ENCODE results near the gene NFKBIE. TPM values are rescaled to one million over a fixed set of nuclear protein-coding genes. Genes with fewer than 3 reads are reported as not detected.
A peak's percentile ranks its signal among the peaks of the same experiment; 100 is the strongest.

The NFKBIE gene
- total and polyA plus RNA-seq, 9 of the 15 experiments (the other 6 are each of a cell fraction or from before 2014, with no cell fraction given) = 2.1 to 16.4 (median 11.7) TPM

DNA sequence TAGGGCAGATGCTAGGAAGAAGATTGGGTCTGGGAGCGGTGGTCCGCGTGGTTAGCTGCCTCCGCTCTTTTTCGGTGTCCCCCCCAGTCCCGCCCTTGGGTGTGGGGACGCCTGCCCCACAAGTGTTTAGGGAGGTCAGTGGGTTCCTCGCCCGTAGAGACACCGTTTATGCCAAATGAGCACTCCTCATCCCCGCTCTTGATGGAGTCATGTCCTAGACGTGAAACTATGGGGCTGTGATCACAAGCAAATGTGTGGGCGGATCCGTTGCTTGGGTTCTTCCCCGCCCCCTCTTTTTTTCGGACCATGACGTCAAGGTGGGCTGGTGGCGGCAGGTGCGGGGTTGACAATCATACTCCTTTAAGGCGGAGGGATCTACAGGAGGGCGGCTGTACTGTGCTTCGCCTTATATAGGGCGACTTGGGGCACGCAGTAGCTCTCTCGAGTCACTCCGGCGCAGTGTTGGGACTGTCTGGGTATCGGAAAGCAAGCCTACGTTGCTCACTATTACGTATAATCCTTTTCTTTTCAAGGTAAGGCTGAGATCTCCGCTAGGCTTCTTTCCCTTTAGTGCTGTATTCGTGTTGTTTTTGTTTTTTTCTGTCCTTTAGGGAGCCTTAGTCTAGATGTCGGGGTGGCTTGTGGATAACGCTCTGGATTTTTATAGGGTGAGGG lies 18.6 kb downstream of the NFKBIE start, which contains the start of gene HSP90AB1 (continued):
- TF ChIP-seq HMG20A (CRISPR knock-in tag; conservative IDR thresholded peaks at IDR 0.05) = no peak
- peak; percentile 93; the same call in 1 of the 2 replicates for TF ChIP-seq ZC3H8 (IDR thresholded peaks at IDR 0.05)
- TF ChIP-seq POLR2AphosphoS2 (IDR thresholded peaks at IDR 0.05; ENCODE audit: low read length) = peak; percentile 93; the same call in 1 of the 2 replicates
- TF ChIP-seq ZNF165 (CRISPR knock-in tag; IDR thresholded peaks at IDR 0.05; ENCODE audit: borderline replicate concordance) = no peak
- TF ChIP-seq, protein P1, sequence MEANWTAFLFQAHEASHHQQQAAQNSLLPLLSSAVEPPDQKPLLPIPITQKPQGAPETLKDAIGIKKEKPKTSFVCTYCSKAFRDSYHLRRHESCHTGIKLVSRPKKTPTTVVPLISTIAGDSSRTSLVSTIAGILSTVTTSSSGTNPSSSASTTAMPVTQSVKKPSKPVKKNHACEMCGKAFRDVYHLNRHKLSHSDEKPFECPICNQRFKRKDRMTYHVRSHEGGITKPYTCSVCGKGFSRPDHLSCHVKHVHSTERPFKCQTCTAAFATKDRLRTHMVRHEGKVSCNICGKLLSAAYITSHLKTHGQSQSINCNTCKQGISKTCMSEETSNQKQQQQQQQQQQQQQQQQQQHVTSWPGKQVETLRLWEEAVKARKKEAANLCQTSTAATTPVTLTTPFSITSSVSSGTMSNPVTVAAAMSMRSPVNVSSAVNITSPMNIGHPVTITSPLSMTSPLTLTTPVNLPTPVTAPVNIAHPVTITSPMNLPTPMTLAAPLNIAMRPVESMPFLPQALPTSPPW (CRISPR knock-in tag; IDR thresholded peaks at IDR 0.05) = no peak
- TF ChIP-seq JUNB (CRISPR knock-in tag; conservative IDR thresholded peaks at IDR 0.05) = no peak; the same call in 1 of the 2 replicates
- no peak for TF ChIP-seq ZNF551 (CRISPR knock-in tag; IDR thresholded peaks at IDR 0.05)
- peak; percentile 95 for TF ChIP-seq NELFE (IDR thresholded peaks at IDR 0.05; ENCODE audit: insufficient read depth, insufficient read length)
- no peak for TF ChIP-seq ZNF766 (CRISPR knock-in tag; conservative IDR thresholded peaks at IDR 0.05)
- peak; percentile 18; the same call in 1 of the 2 replicates for TF ChIP-seq TARDBP (IDR thresholded peaks at IDR 0.05)
- TF ChIP-seq, protein P2, sequence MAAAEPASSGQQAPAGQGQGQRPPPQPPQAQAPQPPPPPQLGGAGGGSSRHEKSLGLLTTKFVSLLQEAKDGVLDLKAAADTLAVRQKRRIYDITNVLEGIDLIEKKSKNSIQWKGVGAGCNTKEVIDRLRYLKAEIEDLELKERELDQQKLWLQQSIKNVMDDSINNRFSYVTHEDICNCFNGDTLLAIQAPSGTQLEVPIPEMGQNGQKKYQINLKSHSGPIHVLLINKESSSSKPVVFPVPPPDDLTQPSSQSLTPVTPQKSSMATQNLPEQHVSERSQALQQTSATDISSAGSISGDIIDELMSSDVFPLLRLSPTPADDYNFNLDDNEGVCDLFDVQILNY (CRISPR knock-in tag; IDR thresholded peaks at IDR 0.05) = peak; percentile 84
- TF ChIP-seq ZNF75A (CRISPR knock-in tag; IDR thresholded peaks at IDR 0.05) = no peak
- TF ChIP-seq, protein P3, sequence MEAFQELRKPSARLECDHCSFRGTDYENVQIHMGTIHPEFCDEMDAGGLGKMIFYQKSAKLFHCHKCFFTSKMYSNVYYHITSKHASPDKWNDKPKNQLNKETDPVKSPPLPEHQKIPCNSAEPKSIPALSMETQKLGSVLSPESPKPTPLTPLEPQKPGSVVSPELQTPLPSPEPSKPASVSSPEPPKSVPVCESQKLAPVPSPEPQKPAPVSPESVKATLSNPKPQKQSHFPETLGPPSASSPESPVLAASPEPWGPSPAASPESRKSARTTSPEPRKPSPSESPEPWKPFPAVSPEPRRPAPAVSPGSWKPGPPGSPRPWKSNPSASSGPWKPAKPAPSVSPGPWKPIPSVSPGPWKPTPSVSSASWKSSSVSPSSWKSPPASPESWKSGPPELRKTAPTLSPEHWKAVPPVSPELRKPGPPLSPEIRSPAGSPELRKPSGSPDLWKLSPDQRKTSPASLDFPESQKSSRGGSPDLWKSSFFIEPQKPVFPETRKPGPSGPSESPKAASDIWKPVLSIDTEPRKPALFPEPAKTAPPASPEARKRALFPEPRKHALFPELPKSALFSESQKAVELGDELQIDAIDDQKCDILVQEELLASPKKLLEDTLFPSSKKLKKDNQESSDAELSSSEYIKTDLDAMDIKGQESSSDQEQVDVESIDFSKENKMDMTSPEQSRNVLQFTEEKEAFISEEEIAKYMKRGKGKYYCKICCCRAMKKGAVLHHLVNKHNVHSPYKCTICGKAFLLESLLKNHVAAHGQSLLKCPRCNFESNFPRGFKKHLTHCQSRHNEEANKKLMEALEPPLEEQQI (IDR thresholded peaks at IDR 0.05) = peak; percentile 53
- TF ChIP-seq ESRRB (CRISPR knock-in tag; IDR thresholded peaks at IDR 0.05; ENCODE audit: borderline replicate concordance) = no peak
- peak; percentile 4 for TF ChIP-seq CCNT2 (IDR thresholded peaks at IDR 0.05; ENCODE audit: borderline replicate concordance, extremely low read depth, insufficient read length, low read depth, low read length)
- TF ChIP-seq, protein P4, sequence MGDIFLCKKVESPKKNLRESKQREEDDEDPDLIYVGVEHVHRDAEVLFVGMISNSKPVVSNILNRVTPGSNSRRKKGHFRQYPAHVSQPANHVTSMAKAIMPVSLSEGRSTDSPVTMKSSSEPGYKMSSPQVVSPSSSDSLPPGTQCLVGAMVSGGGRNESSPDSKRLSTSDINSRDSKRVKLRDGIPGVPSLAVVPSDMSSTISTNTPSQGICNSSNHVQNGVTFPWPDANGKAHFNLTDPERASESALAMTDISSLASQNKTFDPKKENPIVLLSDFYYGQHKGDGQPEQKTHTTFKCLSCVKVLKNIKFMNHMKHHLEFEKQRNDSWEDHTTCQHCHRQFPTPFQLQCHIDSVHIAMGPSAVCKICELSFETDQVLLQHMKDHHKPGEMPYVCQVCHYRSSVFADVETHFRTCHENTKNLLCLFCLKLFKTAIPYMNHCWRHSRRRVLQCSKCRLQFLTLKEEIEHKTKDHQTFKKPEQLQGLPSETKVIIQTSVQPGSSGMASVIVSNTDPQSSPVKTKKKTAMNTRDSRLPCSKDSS (IDR thresholded peaks at IDR 0.05; ENCODE audit: low read depth, partially characterized antibody) = no peak
- peak in 1 of 2 experiments; percentile 90 for TF ChIP-seq ARNT (IDR thresholded peaks at IDR 0.05)
- TF ChIP-seq ZNF140 (CRISPR knock-in tag; IDR thresholded peaks at IDR 0.05) = no peak
- TF ChIP-seq SAFB (IDR thresholded peaks at IDR 0.05; ENCODE audit: borderline replicate concordance, low read depth, low read length) = no peak; the same call in 1 of the 2 replicates
- no peak for TF ChIP-seq ZNF41 (CRISPR knock-in tag; conservative IDR thresholded peaks at IDR 0.05)
- TF ChIP-seq HMGN3 (IDR thresholded peaks at IDR 0.05; ENCODE audit: borderline replicate concordance, extremely low read depth, insufficient read length, low read depth, low read length) = no peak
- peak; percentile 89 for TF ChIP-seq NCOA4 (IDR thresholded peaks at IDR 0.05; ENCODE audit: partially characterized antibody)
- peak; percentile 80 for TF ChIP-seq DPF2 (IDR thresholded peaks at IDR 0.05)
- peak; percentile 99 for TF ChIP-seq FOXK1 (CRISPR knock-in tag; IDR thresholded peaks at IDR 0.05; ENCODE audit: borderline replicate concordance)
